ENCODE data around the gene TLE6. TPM values are rescaled to one million over a fixed set of nuclear protein-coding genes. Genes with fewer than 3 reads are reported as not detected.

TLE6 gene
- total and polyA plus RNA-seq, 2 of the 13 experiments (the other 11 are each of a cell fraction or from before 2014, with no cell fraction given), result 0.24 to 5.5 TPM

GRCh38 chr19:2977001-2977745, at the start of gene TLE6 (continued):
- TF ChIP-seq ZBTB26 (CRISPR knock-in tag; IDR thresholded peaks at IDR 0.05; ENCODE audit: borderline replicate concordance) (0 out of 2 replicates have a peak, but pooled peaks have one; percentile 20), ZC3H4 (CRISPR knock-in tag; IDR thresholded peaks at IDR 0.05; ENCODE audit: borderline replicate concordance) (no peak), NR1H2 (CRISPR knock-in tag; IDR thresholded peaks at IDR 0.05; ENCODE audit: borderline replicate concordance, low read depth) (no peak), HCFC1 (IDR thresholded peaks at IDR 0.05; ENCODE audit: low read depth, low read length) (no peak), MIXL1 (CRISPR knock-in tag; IDR thresholded peaks at IDR 0.05) (no peak), ZSCAN12 (CRISPR knock-in tag; IDR thresholded peaks at IDR 0.05) (no peak), PHF20 (CRISPR knock-in tag; IDR thresholded peaks at IDR 0.05) (0 out of 2 replicates have a peak, but pooled peaks have one; percentile 38), ZNF761 (CRISPR knock-in tag; conservative IDR thresholded peaks at IDR 0.05) (no peak; the same call in 1 of the 2 replicates), ZKSCAN1 (IDR thresholded peaks at IDR 0.05; ENCODE audit: low read length) (no peak), ZNF33B (CRISPR knock-in tag; IDR thresholded peaks at IDR 0.05) (no peak), MAFF (IDR thresholded peaks at IDR 0.05; ENCODE audit: low read depth, low read length) (no peak), ZMYM4 (CRISPR knock-in tag; IDR thresholded peaks at IDR 0.05) (0 out of 2 replicates have a peak, but pooled peaks have one; percentile 25), SIN3A (IDR thresholded peaks at IDR 0.05; ENCODE audit: borderline replicate concordance, low read depth, low read length) (peak; percentile 82), NAIF1 (CRISPR knock-in tag; IDR thresholded peaks at IDR 0.05; ENCODE audit: borderline replicate concordance) (no peak), RARG (CRISPR knock-in tag; IDR thresholded peaks at IDR 0.05; ENCODE audit: low read depth) (no peak), HNRNPK (IDR thresholded peaks at IDR 0.05; ENCODE audit: low read depth, low read length, poor library complexity, severe bottlenecking) (no peak), CEBPB (IDR thresholded peaks at IDR 0.05; ENCODE audit: borderline replicate concordance, low read depth, low read length) (no peak)
- TF ChIP-seq, protein P1, sequence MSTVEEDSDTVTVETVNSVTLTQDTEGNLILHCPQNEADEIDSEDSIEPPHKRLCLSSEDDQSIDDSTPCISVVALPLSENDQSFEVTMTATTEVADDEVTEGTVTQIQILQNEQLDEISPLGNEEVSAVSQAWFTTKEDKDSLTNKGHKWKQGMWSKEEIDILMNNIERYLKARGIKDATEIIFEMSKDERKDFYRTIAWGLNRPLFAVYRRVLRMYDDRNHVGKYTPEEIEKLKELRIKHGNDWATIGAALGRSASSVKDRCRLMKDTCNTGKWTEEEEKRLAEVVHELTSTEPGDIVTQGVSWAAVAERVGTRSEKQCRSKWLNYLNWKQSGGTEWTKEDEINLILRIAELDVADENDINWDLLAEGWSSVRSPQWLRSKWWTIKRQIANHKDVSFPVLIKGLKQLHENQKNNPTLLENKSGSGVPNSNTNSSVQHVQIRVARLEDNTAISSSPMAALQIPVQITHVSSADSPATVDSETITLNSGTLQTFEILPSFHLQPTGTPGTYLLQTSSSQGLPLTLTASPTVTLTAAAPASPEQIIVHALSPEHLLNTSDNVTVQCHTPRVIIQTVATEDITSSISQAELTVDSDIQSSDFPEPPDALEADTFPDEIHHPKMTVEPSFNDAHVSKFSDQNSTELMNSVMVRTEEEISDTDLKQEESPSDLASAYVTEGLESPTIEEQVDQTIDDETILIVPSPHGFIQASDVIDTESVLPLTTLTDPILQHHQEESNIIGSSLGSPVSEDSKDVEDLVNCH (CRISPR knock-in tag; IDR thresholded peaks at IDR 0.05), result no peak
- TF ChIP-seq, protein P2, sequence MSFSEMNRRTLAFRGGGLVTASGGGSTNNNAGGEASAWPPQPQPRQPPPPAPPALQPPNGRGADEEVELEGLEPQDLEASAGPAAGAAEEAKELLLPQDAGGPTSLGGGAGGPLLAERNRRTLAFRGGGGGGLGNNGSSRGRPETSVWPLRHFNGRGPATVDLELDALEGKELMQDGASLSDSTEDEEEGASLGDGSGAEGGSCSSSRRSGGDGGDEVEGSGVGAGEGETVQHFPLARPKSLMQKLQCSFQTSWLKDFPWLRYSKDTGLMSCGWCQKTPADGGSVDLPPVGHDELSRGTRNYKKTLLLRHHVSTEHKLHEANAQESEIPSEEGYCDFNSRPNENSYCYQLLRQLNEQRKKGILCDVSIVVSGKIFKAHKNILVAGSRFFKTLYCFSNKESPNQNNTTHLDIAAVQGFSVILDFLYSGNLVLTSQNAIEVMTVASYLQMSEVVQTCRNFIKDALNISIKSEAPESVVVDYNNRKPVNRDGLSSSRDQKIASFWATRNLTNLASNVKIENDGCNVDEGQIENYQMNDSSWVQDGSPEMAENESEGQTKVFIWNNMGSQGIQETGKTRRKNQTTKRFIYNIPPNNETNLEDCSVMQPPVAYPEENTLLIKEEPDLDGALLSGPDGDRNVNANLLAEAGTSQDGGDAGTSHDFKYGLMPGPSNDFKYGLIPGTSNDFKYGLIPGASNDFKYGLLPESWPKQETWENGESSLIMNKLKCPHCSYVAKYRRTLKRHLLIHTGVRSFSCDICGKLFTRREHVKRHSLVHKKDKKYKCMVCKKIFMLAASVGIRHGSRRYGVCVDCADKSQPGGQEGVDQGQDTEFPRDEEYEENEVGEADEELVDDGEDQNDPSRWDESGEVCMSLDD (CRISPR knock-in tag; IDR thresholded peaks at IDR 0.05; ENCODE audit: borderline replicate concordance), result no peak
- TF ChIP-seq, protein P3, sequence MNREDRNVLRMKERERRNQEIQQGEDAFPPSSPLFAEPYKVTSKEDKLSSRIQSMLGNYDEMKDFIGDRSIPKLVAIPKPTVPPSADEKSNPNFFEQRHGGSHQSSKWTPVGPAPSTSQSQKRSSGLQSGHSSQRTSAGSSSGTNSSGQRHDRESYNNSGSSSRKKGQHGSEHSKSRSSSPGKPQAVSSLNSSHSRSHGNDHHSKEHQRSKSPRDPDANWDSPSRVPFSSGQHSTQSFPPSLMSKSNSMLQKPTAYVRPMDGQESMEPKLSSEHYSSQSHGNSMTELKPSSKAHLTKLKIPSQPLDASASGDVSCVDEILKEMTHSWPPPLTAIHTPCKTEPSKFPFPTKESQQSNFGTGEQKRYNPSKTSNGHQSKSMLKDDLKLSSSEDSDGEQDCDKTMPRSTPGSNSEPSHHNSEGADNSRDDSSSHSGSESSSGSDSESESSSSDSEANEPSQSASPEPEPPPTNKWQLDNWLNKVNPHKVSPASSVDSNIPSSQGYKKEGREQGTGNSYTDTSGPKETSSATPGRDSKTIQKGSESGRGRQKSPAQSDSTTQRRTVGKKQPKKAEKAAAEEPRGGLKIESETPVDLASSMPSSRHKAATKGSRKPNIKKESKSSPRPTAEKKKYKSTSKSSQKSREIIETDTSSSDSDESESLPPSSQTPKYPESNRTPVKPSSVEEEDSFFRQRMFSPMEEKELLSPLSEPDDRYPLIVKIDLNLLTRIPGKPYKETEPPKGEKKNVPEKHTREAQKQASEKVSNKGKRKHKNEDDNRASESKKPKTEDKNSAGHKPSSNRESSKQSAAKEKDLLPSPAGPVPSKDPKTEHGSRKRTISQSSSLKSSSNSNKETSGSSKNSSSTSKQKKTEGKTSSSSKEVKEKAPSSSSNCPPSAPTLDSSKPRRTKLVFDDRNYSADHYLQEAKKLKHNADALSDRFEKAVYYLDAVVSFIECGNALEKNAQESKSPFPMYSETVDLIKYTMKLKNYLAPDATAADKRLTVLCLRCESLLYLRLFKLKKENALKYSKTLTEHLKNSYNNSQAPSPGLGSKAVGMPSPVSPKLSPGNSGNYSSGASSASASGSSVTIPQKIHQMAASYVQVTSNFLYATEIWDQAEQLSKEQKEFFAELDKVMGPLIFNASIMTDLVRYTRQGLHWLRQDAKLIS (CRISPR knock-in tag; IDR thresholded peaks at IDR 0.05), result no peak

All from HepG2 (cell line).